Activated naive CD4-positive, alpha-beta T cell treated with anti-CD3 and anti-CD28 coated beads, Interleukin-2, amount 50 U/mL, for 24 hours (primary cell): ENCODE measurements around the gene NTN1.

Source experiments
- H3K27ac Mint-ChIP-seq: one replicate; pipeline ENCODE4 v1.8.0; 2021; ENCODE audit warnings: mild to moderate bottlenecking, mixed read lengths
- H3K27me3 Mint-ChIP-seq: one replicate; pipeline ENCODE4 v1.8.0; 2021; ENCODE audit warnings: mixed read lengths
- H3K36me3 Mint-ChIP-seq: one replicate; pipeline ENCODE4 v1.8.0; 2021; ENCODE audit warnings: mixed read lengths
- H3K4me1 Mint-ChIP-seq: one replicate; pipeline ENCODE4 v1.8.0; 2021; ENCODE audit warnings: mixed read lengths
- H3K4me3 Mint-ChIP-seq: one replicate; pipeline ENCODE4 v1.8.0; 2021; ENCODE audit warnings: mild to moderate bottlenecking, mixed read lengths
- H3K9me3 Mint-ChIP-seq: one replicate; pipeline ENCODE4 v1.8.0; 2021; ENCODE audit warnings: mixed read lengths

Gene NTN1

DNA sequence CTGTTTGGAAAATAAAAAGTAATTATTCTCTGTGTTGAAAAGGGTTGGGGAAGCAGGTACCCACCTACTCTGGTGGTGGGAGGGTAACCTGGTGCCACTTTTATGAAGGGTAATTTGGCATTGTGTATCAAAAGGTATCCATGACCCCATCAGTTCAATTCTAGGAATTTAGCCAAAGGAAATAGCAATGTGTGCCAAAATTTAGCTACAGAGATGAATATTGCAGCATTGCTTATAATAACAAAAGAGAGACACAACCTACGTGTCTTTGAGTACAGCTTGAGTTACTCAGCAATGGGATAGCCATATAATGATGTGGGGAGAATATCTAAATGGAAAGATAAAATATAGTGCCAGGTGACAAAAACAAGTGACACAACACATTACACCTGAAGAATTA, 170.7 kb downstream of the NTN1 start:
- H3K27me3 Mint-ChIP-seq: peaks cover 1% of the 10 kb centered on the region
- no peaks in the 10 kb centered on the region for H3K9me3 Mint-ChIP-seq
- H3K4me1 Mint-ChIP-seq: no peaks in the 10 kb centered on the region
- H3K27ac Mint-ChIP-seq: no peak overlapping the region
- no peaks in the 10 kb centered on the region for H3K36me3 Mint-ChIP-seq
- no peak overlapping the region for H3K4me3 Mint-ChIP-seq

DNA sequence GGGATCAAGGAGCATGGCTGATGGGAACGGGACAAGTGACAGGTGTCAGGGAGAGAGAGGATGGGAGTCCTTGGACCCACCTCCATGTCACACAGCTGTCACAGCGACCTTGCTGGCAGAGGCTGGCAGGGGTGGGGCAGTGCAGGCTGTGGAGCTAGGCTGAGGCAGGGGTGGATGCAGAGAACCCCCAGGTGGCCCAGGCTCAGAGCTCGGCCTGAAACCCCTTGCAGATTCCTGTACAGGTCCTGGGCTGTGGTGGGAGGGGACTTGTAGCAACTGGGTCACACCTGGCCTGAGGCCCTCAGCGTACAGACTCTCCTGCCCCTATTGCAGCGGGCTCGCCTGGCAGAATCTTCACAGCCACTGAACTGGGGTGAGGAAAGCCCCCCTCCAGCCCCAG, 174.1 kb downstream of the NTN1 start:
- no peaks in the 10 kb centered on the region for H3K4me1 Mint-ChIP-seq
- peaks cover 3% of the 10 kb centered on the region for H3K27me3 Mint-ChIP-seq
- no peak overlapping the region for H3K4me3 Mint-ChIP-seq
- no peak overlapping the region for H3K27ac Mint-ChIP-seq
- no peaks in the 10 kb centered on the region for H3K9me3 Mint-ChIP-seq
- no peaks in the 10 kb centered on the region for H3K36me3 Mint-ChIP-seq

DNA sequence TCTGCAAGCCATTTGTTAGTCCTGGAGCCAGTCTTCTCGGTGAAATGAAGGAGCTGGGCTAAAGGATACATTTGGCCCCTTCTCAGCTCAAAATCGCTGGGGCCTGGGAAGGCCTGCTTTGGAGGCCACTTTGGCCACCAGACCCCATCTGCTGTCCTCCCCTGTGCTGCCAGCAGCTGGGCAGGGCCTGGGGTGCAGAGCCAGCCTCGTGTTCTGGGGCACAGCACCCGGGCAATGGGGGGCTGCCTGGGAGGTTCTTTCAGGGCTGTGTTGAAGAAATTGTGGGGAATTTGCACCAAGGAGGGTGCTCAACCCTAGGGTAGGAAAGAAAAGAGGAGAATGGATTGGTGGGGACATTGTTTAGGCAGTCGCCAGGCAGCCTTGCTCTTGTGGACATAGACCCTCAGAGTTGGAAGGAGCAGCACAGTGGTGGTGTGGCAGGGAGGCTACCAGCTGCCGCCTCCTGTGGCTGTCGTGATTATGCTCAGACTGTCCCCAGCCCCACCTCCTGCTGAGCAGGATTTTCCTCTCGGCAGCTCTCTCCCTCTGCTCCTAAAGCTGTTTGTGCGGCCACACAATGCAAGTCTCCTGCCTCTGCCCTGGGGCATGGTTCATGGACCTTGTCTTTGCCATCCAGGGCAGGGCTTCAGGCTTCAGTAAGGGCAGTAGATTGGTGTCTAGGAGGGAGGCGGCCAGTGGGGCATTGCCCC, 174.8 kb downstream of the NTN1 start:
- Mint-ChIP-seq H3K27me3 (peaks cover 3% of the 10 kb centered on the region), H3K36me3 (no peaks in the 10 kb centered on the region), H3K4me1 (no peaks in the 10 kb centered on the region), H3K4me3 (no peak overlapping the region), H3K27ac (no peak overlapping the region), H3K9me3 (no peaks in the 10 kb centered on the region)

DNA sequence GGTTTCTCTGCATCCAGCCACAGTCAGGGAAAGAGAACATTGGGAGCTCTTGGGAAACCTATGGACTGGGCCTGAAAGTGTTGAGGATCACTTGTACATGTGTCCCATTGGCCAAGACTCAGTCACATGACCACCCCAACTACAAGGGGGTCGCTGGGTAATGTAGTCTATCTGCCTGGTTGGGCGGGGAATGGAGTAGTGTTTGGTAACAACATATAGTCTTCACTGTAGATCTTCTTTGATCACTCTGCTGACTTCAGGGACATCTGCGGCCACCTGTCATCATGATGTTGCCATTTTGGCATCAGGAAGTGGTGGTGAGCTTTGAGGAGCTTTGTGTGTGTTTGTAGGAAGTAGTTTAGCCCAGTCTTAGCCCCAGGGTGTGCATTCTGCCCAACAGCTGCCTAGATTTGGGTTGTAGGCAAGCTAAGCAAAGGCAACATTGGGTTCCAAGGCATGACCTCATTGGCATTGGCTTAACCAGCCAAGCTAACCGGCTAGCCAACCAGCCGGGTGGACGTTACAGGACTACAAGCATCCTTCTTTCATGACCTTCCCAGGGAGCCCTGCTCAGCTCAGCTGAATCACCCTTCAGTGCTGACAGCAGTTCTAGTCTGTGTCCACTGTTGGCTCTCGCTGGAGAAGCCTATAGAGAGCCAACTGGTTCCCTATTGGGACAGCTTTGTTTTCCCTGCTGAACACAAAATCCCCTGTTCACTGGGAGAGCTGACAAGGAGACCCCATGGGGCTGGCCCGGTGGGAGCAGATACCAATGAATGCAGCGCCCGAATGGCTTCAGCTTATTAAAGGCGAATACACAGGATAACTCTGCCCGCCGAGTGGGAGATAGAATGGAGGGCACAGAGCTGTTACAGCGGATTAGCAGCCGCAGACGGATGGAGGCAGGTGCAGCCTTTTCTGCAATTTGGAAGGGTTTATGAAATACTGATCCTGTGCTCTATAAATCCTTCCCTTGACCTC, 178.6 kb downstream of the NTN1 start:
- H3K4me1 Mint-ChIP-seq: no peaks in the 10 kb centered on the region
- H3K27me3 Mint-ChIP-seq: peaks cover 3% of the 10 kb centered on the region
- no peaks in the 10 kb centered on the region for H3K36me3 Mint-ChIP-seq
- no peak overlapping the region for H3K27ac Mint-ChIP-seq
- H3K9me3 Mint-ChIP-seq: no peaks in the 10 kb centered on the region
- H3K4me3 Mint-ChIP-seq: no peak overlapping the region

DNA sequence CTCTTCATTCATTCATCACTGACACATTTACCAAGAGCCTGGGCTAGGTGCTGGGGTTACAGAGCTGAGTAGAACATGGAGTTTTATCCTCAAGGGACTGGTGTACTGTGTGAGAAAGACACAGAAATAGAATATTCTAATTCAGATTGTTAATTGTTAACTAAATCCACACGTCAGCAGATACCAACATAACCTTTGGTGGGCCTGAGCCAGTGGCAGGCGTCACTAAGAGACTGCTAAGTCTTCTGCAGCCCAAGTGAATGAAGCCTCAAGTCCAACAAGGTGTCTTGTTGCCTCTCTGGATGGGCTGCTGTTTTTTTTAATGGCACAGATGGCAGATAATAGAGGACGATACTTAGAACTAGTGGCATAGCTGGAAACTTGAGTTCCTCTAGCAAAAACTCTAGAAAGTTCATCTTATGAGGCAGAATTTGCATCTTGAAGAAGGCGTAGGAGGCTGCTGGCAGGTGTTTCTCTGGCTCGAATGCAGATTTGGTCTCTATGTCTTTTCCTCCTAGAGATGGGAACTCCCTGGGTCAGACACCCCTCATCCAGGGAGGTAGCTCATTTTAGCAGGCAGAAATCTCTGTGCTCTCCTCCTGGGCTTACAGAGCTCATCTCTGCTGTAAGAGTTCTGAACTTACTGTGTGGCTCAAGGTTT, 179.5 kb downstream of the NTN1 start:
- Mint-ChIP-seq H3K27me3 (peaks cover 3% of the 10 kb centered on the region), H3K9me3 (no peaks in the 10 kb centered on the region), H3K27ac (no peak overlapping the region), H3K36me3 (no peaks in the 10 kb centered on the region), H3K4me3 (no peak overlapping the region), H3K4me1 (no peaks in the 10 kb centered on the region)

DNA sequence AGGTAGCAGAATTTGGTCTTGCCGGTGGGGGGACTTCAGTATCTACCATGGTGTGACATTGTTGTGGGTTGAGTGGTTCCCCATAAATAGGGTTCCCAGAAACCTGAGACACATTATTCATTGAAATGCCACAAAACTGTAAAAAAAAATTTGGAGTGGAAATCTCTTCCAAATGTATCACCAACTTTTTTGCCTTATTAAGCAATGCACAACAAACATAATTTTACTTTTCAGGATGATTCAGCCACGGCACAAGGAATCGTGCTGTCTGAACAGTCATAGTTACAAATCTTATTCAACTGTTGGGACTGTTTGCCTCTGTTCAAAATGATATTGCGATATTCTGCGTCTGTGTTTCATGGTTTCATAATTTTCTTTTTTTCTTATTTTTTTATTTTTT, 181.2 kb downstream of the NTN1 start:
- H3K27me3 Mint-ChIP-seq: peaks cover 3% of the 10 kb centered on the region
- no peaks in the 10 kb centered on the region for H3K36me3 Mint-ChIP-seq
- H3K27ac Mint-ChIP-seq: no peak overlapping the region
- no peaks in the 10 kb centered on the region for H3K9me3 Mint-ChIP-seq
- no peaks in the 10 kb centered on the region for H3K4me1 Mint-ChIP-seq
- H3K4me3 Mint-ChIP-seq: no peak overlapping the region

DNA sequence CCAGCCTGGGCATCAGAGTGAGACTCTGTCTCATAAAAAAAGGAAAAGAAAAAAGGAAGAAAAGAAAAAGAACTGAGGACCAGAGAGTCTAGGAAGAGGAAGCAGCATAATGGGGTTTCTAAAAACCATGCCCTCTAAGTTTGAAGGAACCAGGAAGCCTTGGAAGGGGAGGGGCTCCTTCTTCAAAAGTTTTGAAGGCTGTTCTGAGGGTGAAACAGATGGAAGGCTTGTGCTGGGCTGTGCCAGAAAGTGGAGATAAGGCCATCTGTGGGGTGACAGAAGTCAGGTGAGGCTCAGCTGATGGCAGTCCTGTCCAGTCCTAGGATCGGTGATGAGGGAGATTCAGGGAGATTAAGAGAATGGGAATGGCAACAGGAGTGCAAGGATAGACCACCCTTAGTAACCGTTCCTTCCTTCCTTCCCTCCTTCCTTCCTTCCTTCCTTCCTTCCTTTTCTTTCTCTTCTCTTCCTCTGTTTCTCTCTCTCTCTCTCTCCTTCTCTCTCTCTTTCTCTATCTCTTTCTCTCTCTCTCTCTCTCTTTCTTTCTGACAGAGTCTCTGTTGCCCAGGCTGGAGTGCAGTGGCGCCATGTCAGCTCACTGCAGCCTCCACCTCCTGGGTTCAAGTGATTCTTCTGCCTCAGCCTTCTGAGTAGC, 182.6 kb downstream of the NTN1 start:
- H3K4me3 Mint-ChIP-seq: no peak overlapping the region

DNA sequence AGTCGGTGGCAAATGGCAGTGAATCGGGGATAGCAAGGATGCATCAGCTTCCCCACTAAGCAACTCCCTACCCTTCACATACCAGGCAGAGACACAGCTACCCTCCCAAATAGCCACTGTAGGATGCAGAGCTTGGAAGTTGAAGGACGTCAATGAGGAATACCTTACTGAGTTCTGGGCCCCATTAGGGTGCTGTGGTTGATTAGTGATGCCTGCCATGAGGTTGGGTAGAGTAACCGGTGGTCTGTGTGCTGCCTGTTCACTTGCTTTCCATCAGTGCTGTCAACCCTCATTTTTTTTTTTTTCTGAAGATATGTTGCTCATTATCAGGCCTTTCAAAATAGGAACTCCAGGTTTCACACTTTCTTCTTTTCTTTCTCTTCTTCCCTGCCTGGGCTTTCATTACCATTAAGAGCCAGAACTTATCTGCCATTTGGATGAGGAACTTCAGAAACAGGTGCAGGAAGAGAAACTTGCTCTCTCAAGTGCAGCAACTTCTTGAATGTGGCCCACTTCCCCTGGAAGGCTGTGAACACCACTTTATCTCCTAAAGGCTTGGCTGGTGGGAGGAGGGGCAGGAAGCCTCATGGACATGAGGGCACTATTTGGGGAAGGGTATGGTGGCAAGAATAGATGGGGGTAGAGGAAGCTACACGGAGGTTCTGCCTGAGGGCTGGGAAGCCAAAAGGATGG, 183.5 kb downstream of the NTN1 start:
- Mint-ChIP-seq H3K9me3 (no peaks in the 10 kb centered on the region), H3K27ac (no peak overlapping the region), H3K4me3 (no peak overlapping the region), H3K4me1 (no peaks in the 10 kb centered on the region), H3K27me3 (no peaks in the 10 kb centered on the region), H3K36me3 (no peaks in the 10 kb centered on the region)

More for the DNA sequence above, 182.6 kb downstream of the NTN1 start:
- H3K9me3 Mint-ChIP-seq: no peaks in the 10 kb centered on the region
- H3K4me1 Mint-ChIP-seq: no peaks in the 10 kb centered on the region
- H3K27ac Mint-ChIP-seq: no peak overlapping the region
- no peaks in the 10 kb centered on the region for H3K36me3 Mint-ChIP-seq
- H3K27me3 Mint-ChIP-seq: peaks cover 3% of the 10 kb centered on the region

DNA sequence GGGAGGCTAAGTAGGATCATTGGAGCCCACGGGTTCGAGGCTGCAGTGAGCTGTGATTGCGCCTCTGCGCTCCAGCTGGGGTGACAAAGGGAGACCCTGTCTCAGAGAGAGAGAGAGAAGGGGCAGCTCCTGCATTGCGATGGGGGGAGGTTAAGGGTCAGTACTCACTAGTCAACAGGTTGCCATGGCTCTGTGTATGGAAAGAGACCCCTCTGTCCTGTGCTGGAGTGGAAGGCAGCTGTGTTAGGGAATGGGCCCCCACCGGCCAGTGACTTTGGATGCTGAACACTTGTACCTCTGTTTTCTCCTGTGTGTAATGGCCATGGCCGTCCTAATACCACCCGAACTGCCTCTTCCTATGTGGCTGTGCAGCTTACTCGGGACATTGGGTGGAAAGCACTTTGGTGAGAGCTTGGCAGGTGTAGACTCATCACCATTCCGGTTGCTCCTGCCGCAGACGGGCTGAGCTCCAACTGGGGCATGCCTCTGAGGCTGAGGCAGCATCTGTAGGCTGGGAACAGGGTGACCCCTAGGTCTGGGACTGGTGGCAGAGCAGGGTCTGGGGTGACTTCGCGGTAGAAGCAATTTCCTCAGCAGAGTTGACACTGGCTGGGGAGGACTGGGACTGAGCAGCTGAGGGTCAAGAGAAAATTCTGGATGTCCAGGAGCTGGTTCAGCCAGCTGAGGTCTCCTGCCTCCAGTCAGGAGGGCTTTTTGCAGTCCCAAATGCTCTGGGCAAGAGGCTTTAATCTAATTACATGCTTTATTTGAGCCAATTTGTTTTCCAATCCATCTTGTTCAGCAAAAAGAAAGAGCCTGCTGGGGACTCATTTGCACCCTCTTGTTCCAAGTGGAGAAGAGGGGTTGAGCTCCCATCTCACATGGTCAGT, 184.5 kb downstream of the NTN1 start:
- H3K4me1 Mint-ChIP-seq: no peaks in the 10 kb centered on the region
- peak overlapping the region; percentile 17 for H3K27ac Mint-ChIP-seq
- no peaks in the 10 kb centered on the region for H3K36me3 Mint-ChIP-seq
- no peak overlapping the region for H3K4me3 Mint-ChIP-seq
- no peaks in the 10 kb centered on the region for H3K27me3 Mint-ChIP-seq
- no peaks in the 10 kb centered on the region for H3K9me3 Mint-ChIP-seq

DNA sequence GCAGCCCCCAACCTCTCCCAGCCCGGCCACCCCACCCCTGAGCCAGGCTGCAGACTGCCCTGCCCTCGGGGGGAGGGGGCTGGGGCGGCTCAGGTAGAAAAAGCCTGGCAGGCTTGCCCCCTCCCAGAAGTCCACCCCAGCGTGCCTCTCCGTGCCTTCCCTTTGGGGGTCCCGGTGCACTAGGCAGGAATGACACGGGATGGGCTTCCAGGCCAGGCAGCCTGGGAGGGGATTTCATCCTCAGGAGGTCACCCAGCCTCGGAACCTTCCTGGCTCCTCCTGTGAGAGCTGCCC, 185.0 kb downstream of the NTN1 start:
- Mint-ChIP-seq H3K27ac (no peak overlapping the region), H3K9me3 (no peaks in the 10 kb centered on the region), H3K36me3 (no peaks in the 10 kb centered on the region), H3K27me3 (no peaks in the 10 kb centered on the region), H3K4me1 (no peaks in the 10 kb centered on the region), H3K4me3 (no peak overlapping the region)

DNA sequence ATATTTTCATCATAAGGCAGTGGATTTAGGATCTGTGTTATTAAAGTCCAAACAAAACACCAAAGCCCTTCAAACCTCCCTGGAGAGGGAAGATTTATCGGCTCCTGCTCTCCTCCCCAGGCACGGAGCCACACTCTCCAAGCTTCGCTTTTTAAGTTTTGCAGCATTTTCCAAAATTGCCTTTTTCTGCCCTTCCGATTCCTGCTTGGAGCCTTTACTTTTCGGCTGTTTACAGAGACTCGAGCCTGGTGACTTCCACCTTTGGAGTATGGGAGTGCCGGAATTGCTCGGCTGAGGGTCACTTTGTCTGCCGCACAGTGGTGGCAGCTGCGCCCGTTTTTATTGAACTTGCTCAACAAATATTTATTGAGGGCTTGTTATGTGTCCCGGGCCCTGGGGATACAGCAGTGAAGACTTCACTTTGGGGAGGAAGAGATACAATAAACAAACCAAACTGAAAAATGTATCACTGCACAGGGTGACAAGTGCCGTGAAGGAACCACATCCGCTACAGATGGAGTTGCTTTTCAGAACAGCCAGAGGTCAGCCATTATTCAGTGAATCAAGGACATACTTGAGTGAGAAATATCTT, 185.5 kb downstream of the NTN1 start:
- no peaks in the 10 kb centered on the region for H3K9me3 Mint-ChIP-seq
- H3K27ac Mint-ChIP-seq: no peak overlapping the region
- no peaks in the 10 kb centered on the region for H3K27me3 Mint-ChIP-seq
- H3K4me3 Mint-ChIP-seq: no peak overlapping the region
- H3K4me1 Mint-ChIP-seq: no peaks in the 10 kb centered on the region
- no peaks in the 10 kb centered on the region for H3K36me3 Mint-ChIP-seq

DNA sequence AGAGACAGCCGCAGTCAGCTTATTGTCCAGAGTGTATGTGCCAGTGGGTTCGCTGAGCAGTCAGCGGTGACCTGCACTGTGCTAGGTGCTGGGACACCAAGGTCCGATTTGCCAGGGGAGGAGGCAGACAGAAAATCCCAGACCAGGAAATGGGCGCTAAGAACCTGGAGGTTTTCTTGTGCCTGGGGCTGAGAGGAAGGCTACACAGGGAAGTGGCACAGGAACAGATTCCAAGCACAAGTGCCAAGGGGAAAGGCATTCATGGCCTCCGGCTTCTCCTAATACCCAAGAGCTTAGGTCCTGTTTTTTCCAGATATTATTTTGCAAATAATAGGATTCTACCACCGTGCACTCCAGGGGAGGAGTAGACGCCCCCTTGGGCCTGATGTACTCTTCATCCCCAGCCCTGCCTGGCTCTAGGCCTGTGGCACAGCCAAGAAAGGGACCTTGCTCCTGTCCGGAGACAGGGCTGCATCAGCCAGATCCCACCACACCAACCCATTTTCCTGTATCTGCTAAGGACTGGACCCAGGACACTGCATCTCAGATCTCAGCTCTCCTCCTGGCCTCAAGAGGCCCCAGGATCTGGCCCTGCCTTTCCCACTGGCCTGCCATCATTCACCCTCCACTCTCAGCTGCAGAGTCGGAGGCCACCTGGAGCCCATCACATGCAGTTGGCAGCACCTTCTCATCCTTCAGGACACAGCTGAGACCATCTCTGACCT, 187.2 kb downstream of the NTN1 start:
- Mint-ChIP-seq H3K4me1 (no peaks in the 10 kb centered on the region), H3K9me3 (no peaks in the 10 kb centered on the region), H3K27ac (no peak overlapping the region), H3K4me3 (no peak overlapping the region), H3K27me3 (no peaks in the 10 kb centered on the region), H3K36me3 (no peaks in the 10 kb centered on the region)

DNA sequence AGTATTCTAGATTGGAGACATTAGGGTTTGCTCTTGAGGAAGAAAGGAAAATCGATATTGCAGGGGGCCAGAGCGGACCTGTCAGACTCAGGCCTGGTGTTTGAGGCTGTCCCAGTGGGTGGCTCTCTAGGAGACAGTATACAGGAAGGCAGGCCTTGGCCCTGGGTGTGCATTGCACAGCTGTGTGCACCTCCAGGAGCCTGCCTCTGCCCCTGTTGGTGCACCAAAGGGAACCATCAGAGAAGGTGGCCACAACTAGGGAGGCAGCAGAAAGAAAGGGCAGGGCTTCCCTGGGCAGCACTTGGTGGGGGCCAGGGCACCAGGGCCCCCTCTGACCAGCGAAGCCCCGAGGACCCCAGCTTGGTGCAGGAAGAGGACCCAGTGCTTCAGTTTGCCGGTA, 188.0 kb downstream of the NTN1 start:
- Mint-ChIP-seq H3K4me1 (no peaks in the 10 kb centered on the region), H3K27me3 (no peaks in the 10 kb centered on the region), H3K36me3 (no peaks in the 10 kb centered on the region), H3K4me3 (no peak overlapping the region), H3K9me3 (no peaks in the 10 kb centered on the region), H3K27ac (no peak overlapping the region)
